Measurements from ENCODE around the gene KIF26B. TPM values are rescaled to one million over a fixed set of nuclear protein-coding genes. Genes with fewer than 3 reads are reported as not detected.

The KIF26B gene
- total RNA-seq, 1 experiment from 2014 or later, result 1.6 TPM

- intact Hi-C loops (cut with micrococcal nuclease), result no loop called here
- TF ChIP-seq, protein P1, sequence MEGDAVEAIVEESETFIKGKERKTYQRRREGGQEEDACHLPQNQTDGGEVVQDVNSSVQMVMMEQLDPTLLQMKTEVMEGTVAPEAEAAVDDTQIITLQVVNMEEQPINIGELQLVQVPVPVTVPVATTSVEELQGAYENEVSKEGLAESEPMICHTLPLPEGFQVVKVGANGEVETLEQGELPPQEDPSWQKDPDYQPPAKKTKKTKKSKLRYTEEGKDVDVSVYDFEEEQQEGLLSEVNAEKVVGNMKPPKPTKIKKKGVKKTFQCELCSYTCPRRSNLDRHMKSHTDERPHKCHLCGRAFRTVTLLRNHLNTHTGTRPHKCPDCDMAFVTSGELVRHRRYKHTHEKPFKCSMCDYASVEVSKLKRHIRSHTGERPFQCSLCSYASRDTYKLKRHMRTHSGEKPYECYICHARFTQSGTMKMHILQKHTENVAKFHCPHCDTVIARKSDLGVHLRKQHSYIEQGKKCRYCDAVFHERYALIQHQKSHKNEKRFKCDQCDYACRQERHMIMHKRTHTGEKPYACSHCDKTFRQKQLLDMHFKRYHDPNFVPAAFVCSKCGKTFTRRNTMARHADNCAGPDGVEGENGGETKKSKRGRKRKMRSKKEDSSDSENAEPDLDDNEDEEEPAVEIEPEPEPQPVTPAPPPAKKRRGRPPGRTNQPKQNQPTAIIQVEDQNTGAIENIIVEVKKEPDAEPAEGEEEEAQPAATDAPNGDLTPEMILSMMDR (IDR thresholded peaks at IDR 0.05; ENCODE audit: unreplicated experiment), result no peak
- POLR2A ChIA-PET, result interaction anchor here (0.6 kb wide), 1 partner anchor 97 kb away, joined by 3 read pairs; no protein-coding TSS in a partner anchor
- CTCF ChIA-PET, result interaction anchor here (0.5 kb wide), 1 partner anchor 297 kb away, joined by 3 read pairs; no protein-coding TSS in a partner anchor
- Mint-ChIP-seq H3K27ac (ENCODE audit: low read depth, unreplicated experiment) (no peak overlapping the region), H3K9me3 (ENCODE audit: unreplicated experiment) (no peaks in the 10 kb centered on the region), H3K27me3 (ENCODE audit: insufficient read depth, unreplicated experiment) (peaks cover 28% of the 10 kb centered on the region), H3K36me3 (ENCODE audit: insufficient read depth, unreplicated experiment) (no peaks in the 10 kb centered on the region), H3K4me1 (ENCODE audit: insufficient read depth, unreplicated experiment) (no peaks in the 10 kb centered on the region), H3K4me3 (ENCODE audit: unreplicated experiment) (no peak overlapping the region)
- no TSS peak for BruUV-seq (replicated peaks)
- DNase-seq (ENCODE audit: unreplicated experiment), result no peak
These were observed 298.8 kb downstream of the KIF26B start for GRCh38 chr1:245453541-245453940.

DNA sequence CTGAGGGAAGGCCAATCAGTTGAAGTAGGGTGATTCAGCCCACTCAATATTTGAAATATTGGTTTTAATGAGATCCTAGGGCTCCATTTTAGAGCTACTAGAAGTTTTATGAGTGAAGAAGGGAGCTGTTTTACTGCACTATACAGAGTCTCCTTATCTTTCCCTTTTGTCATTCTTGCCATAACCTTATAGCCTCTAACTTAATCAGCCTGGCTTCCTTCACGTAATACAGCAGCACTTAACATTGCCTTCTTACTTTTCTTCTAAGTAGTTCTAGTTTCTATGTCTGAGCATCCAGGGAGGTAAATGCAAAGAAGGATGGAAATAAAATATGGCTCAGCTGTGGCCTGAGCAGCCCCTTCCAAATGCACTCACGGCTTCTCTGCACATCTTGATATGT, 299.3 kb downstream of the KIF26B start:
- Mint-ChIP-seq H3K27ac (ENCODE audit: low read depth, unreplicated experiment) (no peak overlapping the region), H3K9me3 (ENCODE audit: unreplicated experiment) (no peaks in the 10 kb centered on the region), H3K4me3 (ENCODE audit: unreplicated experiment) (no peak overlapping the region), H3K36me3 (ENCODE audit: insufficient read depth, unreplicated experiment) (no peaks in the 10 kb centered on the region), H3K4me1 (ENCODE audit: insufficient read depth, unreplicated experiment) (no peaks in the 10 kb centered on the region), H3K27me3 (ENCODE audit: insufficient read depth, unreplicated experiment) (peaks cover 28% of the 10 kb centered on the region)
- DNase-seq (ENCODE audit: unreplicated experiment), result no peak
- intact Hi-C loops (cut with micrococcal nuclease), result no loop called here
- ChIA-PET CTCF (interaction anchor here (0.5 kb wide), 1 partner anchor 297 kb away, joined by 3 read pairs; no protein-coding TSS in a partner anchor), POLR2A (interaction anchor here (0.9 to 1.3 kb wide), 2 partner anchors 55 to 991 kb away, joined by 3 read pairs; no protein-coding TSS in a partner anchor)
- TF ChIP-seq, protein P1 (IDR thresholded peaks at IDR 0.05; ENCODE audit: unreplicated experiment), result no peak
- BruUV-seq (replicated peaks), result no TSS peak

DNA sequence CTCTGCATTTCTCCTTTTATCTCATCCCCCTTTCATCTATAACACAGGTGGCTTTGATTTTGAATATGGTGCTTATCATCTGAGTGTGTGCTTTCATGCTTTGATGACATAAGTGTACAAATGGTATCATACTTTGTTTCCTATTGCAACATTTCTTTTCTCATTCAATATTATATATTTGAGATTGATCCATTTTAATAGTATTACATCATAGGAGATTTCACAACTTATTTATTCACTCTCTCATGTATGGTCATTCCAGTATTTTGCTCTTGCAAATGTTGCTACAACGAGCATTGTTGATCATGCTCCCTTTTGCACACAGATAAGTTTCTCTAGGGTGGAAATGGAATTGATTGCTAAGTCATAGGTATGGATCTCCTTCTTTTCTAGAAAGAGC, 302.8 kb downstream of the KIF26B start:
- no peak overlapping the region for H3K27ac Mint-ChIP-seq (ENCODE audit: low read depth, unreplicated experiment)
- no peaks in the 10 kb centered on the region for H3K4me1 Mint-ChIP-seq (ENCODE audit: insufficient read depth, unreplicated experiment)
- no peaks in the 10 kb centered on the region for H3K9me3 Mint-ChIP-seq (ENCODE audit: unreplicated experiment)
- no peak for DNase-seq (ENCODE audit: unreplicated experiment)
- no TSS peak for BruUV-seq (replicated peaks)
- no peak overlapping the region for H3K4me3 Mint-ChIP-seq (ENCODE audit: unreplicated experiment)
- ChIA-PET POLR2A (no interaction called here), CTCF (interaction anchor here (0.6 kb wide), 1 partner anchor 178 kb away, joined by 4 read pairs; no protein-coding TSS in a partner anchor)
- intact Hi-C loops (cut with micrococcal nuclease), result no loop called here
- H3K36me3 Mint-ChIP-seq (ENCODE audit: insufficient read depth, unreplicated experiment), result no peaks in the 10 kb centered on the region
- TF ChIP-seq, protein P1 (IDR thresholded peaks at IDR 0.05; ENCODE audit: unreplicated experiment), result no peak
- H3K27me3 Mint-ChIP-seq (ENCODE audit: insufficient read depth, unreplicated experiment), result peaks cover 47% of the 10 kb centered on the region

- Mint-ChIP-seq H3K4me1 (ENCODE audit: insufficient read depth, unreplicated experiment) (no peaks in the 10 kb centered on the region), H3K27me3 (ENCODE audit: insufficient read depth, unreplicated experiment) (peaks cover 54% of the 10 kb centered on the region), H3K27ac (ENCODE audit: low read depth, unreplicated experiment) (no peak overlapping the region), H3K4me3 (ENCODE audit: unreplicated experiment) (no peak overlapping the region), H3K9me3 (ENCODE audit: unreplicated experiment) (no peaks in the 10 kb centered on the region), H3K36me3 (ENCODE audit: insufficient read depth, unreplicated experiment) (no peaks in the 10 kb centered on the region)
- intact Hi-C loops (cut with micrococcal nuclease), result no loop called here
- ChIA-PET POLR2A (interaction anchor here (1.1 kb wide), 1 partner anchor 20 kb away, joined by 3 read pairs; no protein-coding TSS in a partner anchor), CTCF (interaction anchor here (0.7 to 1.2 kb wide), 2 partner anchors 30 to 955 kb away, joined by 3 read pairs; no protein-coding TSS in a partner anchor)
- DNase-seq (ENCODE audit: unreplicated experiment), result no peak
- BruUV-seq (replicated peaks), result no TSS peak
- TF ChIP-seq, protein P1 (IDR thresholded peaks at IDR 0.05; ENCODE audit: unreplicated experiment), result no peak
These were observed 303.4 kb downstream of the KIF26B start for GRCh38 chr1:245458234-245458633.
